GM12878 (cell line): ENCODE data around the gene CLIC3. TPM values are rescaled to one million over a fixed set of nuclear protein-coding genes. Genes with fewer than 3 reads are reported as not detected.

Experiments
- ATAC-seq: fragments of 200-7000 bp; cut with Tn5 transposase; 3 replicates; pipeline ENCODE4 v1.9.1; 2020; ENCODE audit warnings: mild to moderate bottlenecking, moderate library complexity
- BruUV-seq: library from RNA; stranded (reverse); fragments of 400-500 nt; replicated peaks from 2 replicates; lab custom pipeline; 2021; lab: Mats Ljungman, UMichigan
- CTCF ChIA-PET: fragments of 300-600 bp; sonication (Branson Sonifier 250); formaldehyde crosslinking; extraction: SDS; loops from one replicate; lab custom pipeline; 2021; ENCODE audit warnings: inconsistent platforms; lab: Yijun Ruan, JAX
- POLR2A ChIA-PET: fragments of 350-600 bp; formaldehyde crosslinking; extraction: SDS; loops from one replicate; lab custom pipeline; 2021; ENCODE audit warnings: inconsistent platforms; lab: Charles Lee
- RAD21 ChIA-PET: fragments of 300-600 bp; sonication (Branson Sonifier 250); formaldehyde crosslinking; loops from one replicate; lab custom pipeline; 2023; ENCODE audit warnings: antibody characterized with exemption; ENCODE audit not compliant: unreplicated experiment; lab: Charles Lee
- SMC1A ChIA-PET: fragments of 300-600 bp; sonication (Branson Sonifier 250); formaldehyde crosslinking; loops from one replicate; lab custom pipeline; 2023; ENCODE audit not compliant: unreplicated experiment, uncharacterized antibody; lab: Charles Lee
- DNase-seq: peaks from one replicate; pipeline ENCODE4 v3.0.0-alpha.2; 2011; ENCODE audit warnings: low read depth, low spot score
- FAIRE-seq: peaks from 3 replicates; lab custom pipeline; 2011; peaks lifted over from hg19 to GRCh38; lab: Jason Lieb, UNC
- H2AFZ ChIP-seq: 2 replicates; pipeline ENCODE4 v1.6.0; 2011; ENCODE audit warnings: low read depth, low read length, control low read depth; ENCODE audit not compliant: control insufficient read depth
- H3K27ac ChIP-seq: 2 replicates; pipeline ENCODE4 v1.5.1; 2011; ENCODE audit warnings: control low read depth; ENCODE audit not compliant: control insufficient read depth, insufficient read depth
- H3K27me3 ChIP-seq, 2 experiments: replicated peaks in 1 of 2; 2 replicates each; pipeline versions ENCODE4 v1.6.0 to v1.6.1; 2011; ENCODE audit warnings: low read length in 1 of 2; ENCODE audit not compliant: control insufficient read depth in 2 of 2, insufficient read depth in 2 of 2
- H3K36me3 ChIP-seq, 2 experiments: 2 replicates each; pipeline ENCODE4 v1.5.1; 2011; ENCODE audit warnings: low read length in 1 of 2; ENCODE audit not compliant: control insufficient read depth in 2 of 2, insufficient read depth in 2 of 2
- H3K4me1 ChIP-seq: 2 replicates; pipeline ENCODE4 v1.6.1; 2011; ENCODE audit warnings: mild to moderate bottlenecking, low read length, moderate library complexity, mixed read lengths; ENCODE audit not compliant: control insufficient read depth, insufficient read depth
- H3K4me2 ChIP-seq: 2 replicates; pipeline ENCODE4 v1.6.0; 2011; ENCODE audit warnings: control low read depth; ENCODE audit not compliant: control insufficient read depth, insufficient read depth
- H3K4me3 ChIP-seq: fragments of 200-600 bp; sonication (generic); 2 replicates; pipeline ENCODE4 v1.5.1; 2016
- H3K79me2 ChIP-seq: 2 replicates; pipeline ENCODE4 v1.6.0; 2011; ENCODE audit warnings: low read length; ENCODE audit not compliant: control insufficient read depth, insufficient read depth
- H3K9ac ChIP-seq: 2 replicates; pipeline ENCODE4 v1.8.0; 2011; ENCODE audit warnings: low read length, control low read depth, mixed read lengths; ENCODE audit not compliant: control insufficient read depth, insufficient read depth
- H3K9me3 ChIP-seq: replicated peaks from 3 replicates; pipeline ENCODE4 v1.5.1; 2011; ENCODE audit warnings: mild to moderate bottlenecking, low read length; ENCODE audit not compliant: control insufficient read depth, insufficient read depth
- H4K20me1 ChIP-seq: 2 replicates; pipeline ENCODE4 v1.6.0; 2011; ENCODE audit not compliant: control insufficient read depth, insufficient read depth
- JUNB ChIP-seq: IDR thresholded peaks from 2 replicates; pipeline ENCODE4 v1.6.1; 2016; ENCODE audit warnings: antibody characterized with exemption, mild to moderate bottlenecking
- NFIC ChIP-seq: IDR thresholded peaks from 2 replicates; pipeline ENCODE4 v1.6.1; 2012; ENCODE audit warnings: low read depth, mild to moderate bottlenecking, inconsistent platforms, low read length, moderate library complexity
- NFXL1 ChIP-seq: fragments of 450-650 bp; IDR thresholded peaks from 2 replicates; pipeline ENCODE4 v1.6.1; 2017; ENCODE audit warnings: antibody characterized with exemption, mild to moderate bottlenecking, borderline replicate concordance
- PBX3 ChIP-seq: IDR thresholded peaks from 2 replicates; pipeline ENCODE4 v1.6.1; 2011; ENCODE audit warnings: mild to moderate bottlenecking, low read depth, low read length, moderate library complexity; ENCODE audit not compliant: insufficient replicate concordance
- ZNF217 ChIP-seq: fragments of 450-650 bp; IDR thresholded peaks from 2 replicates; pipeline ENCODE4 v1.6.1; 2017; ENCODE audit warnings: antibody characterized with exemption, mild to moderate bottlenecking
- WGBS: methylation state at CpG from one replicate; pipeline ENCODE4 v1.1.6; 2016; ENCODE audit warnings: low lambda C conversion rate; ENCODE audit not compliant: insufficient replicate concordance, insufficient coverage; ENCODE audit errors: missing lambda C conversion rate; 5-methylcytosine and 5-hydroxymethylcytosine counted together
- in situ Hi-C: fragments of 300-500 bp; cut with MboI; formaldehyde crosslinking; loops from 9 replicates; pipeline ENCODE4 v1.14.3; 2018; ENCODE audit warnings: mixed read lengths
- intact Hi-C: fragments of 100-400 bp; cut with micrococcal nuclease; formaldehyde crosslinking; loops from one replicate; pipeline ENCODE4 v1.14.2; 2022; ENCODE audit not compliant: unreplicated experiment
- polyA plus RNA-seq, 11 experiments: library from polyadenylated mRNA; depleted of rRNA in 4 of 11; unstranded in 6 of 11; stranded (reverse) in 5 of 11; fragments of >200 nt; fragmentation: Nextera tagmentation in 4 of 11; fragmentation: Illumina TruSeq in 1 of 11; extraction: Ambion mirVana in 4 of 11; extraction: Trizol in 1 of 11; gene quantifications; 1 replicate in 1 of 11; 2 replicates in 10 of 11; pipeline versions ENCODE4 v1.2.1 to v1.2.3, GENCODE V29; 2011 to 2016; ENCODE audit warnings: inconsistent platforms in 2 of 11, missing spikeins in 2 of 11, low read depth in 1 of 11
- total RNA-seq, 4 experiments: library from RNA; depleted of rRNA in 3 of 4; stranded (reverse); fragments of >200 nt in 3 of 4; fragmentation: Illumina TruSeq in 1 of 4; extraction: Trizol in 1 of 4; gene quantifications; 2 replicates each; pipeline versions ENCODE4 v1.2.1 to v1.2.3, GENCODE V29; 2013 to 2021

The CLIC3 gene
- total and polyA plus RNA-seq, 10 of the 15 experiments (the other 5 are each of a cell fraction or from before 2014, with no cell fraction given), result 0.31 TPM; not detected in 9

- TF ChIP-seq NFIC, result no peak
- no peak for TF ChIP-seq JUNB
- no peak for TF ChIP-seq NFXL1
Measured at GRCh38 chr9:137019891-137020683, 23.7 kb upstream of the CLIC3 start (continued).

GRCh38 chr9:137018761-137019559, 22.6 kb upstream of the CLIC3 start:
- WGBS, result 53% methylated on average over 33 of the region's 36 CpGs
- Histone ChIP-seq H3K9me3 (no peaks in the 10 kb centered on the region; the same call in 2 of the 3 replicates), H3K4me1 (no peaks in the 10 kb centered on the region), H3K9ac (no peak overlapping the region), H3K4me2 (no peak overlapping the region), H3K27ac (no peak overlapping the region), H3K4me3 (no peak overlapping the region), H3K27me3 (no peaks in the 10 kb centered on the region), H3K79me2 (no peaks in the 10 kb centered on the region), H2AFZ (no peak overlapping the region), H4K20me1 (no peaks in the 10 kb centered on the region), H3K36me3 (no peaks in the 10 kb centered on the region)
- intact Hi-C loops (no loop called here), in situ Hi-C loops (no loop called here)
- ChIA-PET POLR2A (interaction anchor here (0.6 to 1.3 kb wide), 2 partner anchors 12 to 26 kb away, joined by 3 to 4 read pairs; no protein-coding TSS in a partner anchor), SMC1A (no interaction called here), CTCF (interaction anchor here (0.6 to 1.5 kb wide), 3 partner anchors 16 to 210 kb away, joined by 4 to 7 read pairs (median 5); no protein-coding TSS in a partner anchor), RAD21 (no interaction called here)
- FAIRE-seq, result no peak
- no peak for DNase-seq
- no peak for TF ChIP-seq PBX3
- no peak for TF ChIP-seq ZNF217
- no TSS peak for BruUV-seq
- ATAC-seq, result no peak
